HT-29 (cell line): ENCODE measurements around the gene DYSF. TPM values are rescaled to one million over a fixed set of nuclear protein-coding genes. Genes with fewer than 3 reads are reported as not detected.

Experiments
- DNase-seq: peaks from one replicate; pipeline ENCODE4 v3.0.0-alpha.2; 2015; ENCODE audit warnings: low spot score
- total RNA-seq: library from RNA; depleted of rRNA; stranded (reverse); fragments of >200 nt; shearing (Covaris generic); gene quantifications from 2 replicates; pipeline ENCODE4 v1.2.3, GENCODE V29; 2014

Gene DYSF
- total RNA-seq, 1 experiment from 2014 or later: not detected

- no peak for DNase-seq
These were observed 49.8 kb downstream of the DYSF start for GRCh38 chr2:71502941-71503738.

GRCh38 chr2:71503837-71504236, 50.5 kb downstream of the DYSF start:
- no peak for DNase-seq

- no peak for DNase-seq
These were observed 51.2 kb downstream of the DYSF start for GRCh38 chr2:71504611-71505010.

- no peak for DNase-seq
These were observed 51.9 kb downstream of the DYSF start for GRCh38 chr2:71505086-71505769.

GRCh38 chr2:71505770-71506140, 52.4 kb downstream of the DYSF start:
- DNase-seq: no peak

GRCh38 chr2:71506222-71507153, 53.1 kb downstream of the DYSF start:
- DNase-seq: no peak

GRCh38 chr2:71507476-71507875, 54.1 kb downstream of the DYSF start:
- DNase-seq: no peak

- DNase-seq: peak; percentile 71
These were observed 56.9 kb downstream of the DYSF start for GRCh38 chr2:71510196-71510807.

GRCh38 chr2:71510938-71511337, 57.6 kb downstream of the DYSF start:
- no peak for DNase-seq

- no peak for DNase-seq
These were observed 58.4 kb downstream of the DYSF start for GRCh38 chr2:71511776-71512175.

GRCh38 chr2:71512386-71512785, 59.0 kb downstream of the DYSF start:
- no peak for DNase-seq

- no peak for DNase-seq
These were observed 59.7 kb downstream of the DYSF start for GRCh38 chr2:71513096-71513495.

- no peak for DNase-seq
These were observed 60.4 kb downstream of the DYSF start for GRCh38 chr2:71513721-71514120.

GRCh38 chr2:71516253-71516888, 63.0 kb downstream of the DYSF start:
- no peak for DNase-seq

GRCh38 chr2:71517851-71518250, 64.5 kb downstream of the DYSF start:
- no peak for DNase-seq

- DNase-seq: no peak
These were observed 68.1 kb downstream of the DYSF start for GRCh38 chr2:71521436-71521950.

GRCh38 chr2:71524476-71524875, 71.1 kb downstream of the DYSF start:
- no peak for DNase-seq

GRCh38 chr2:71526141-71526540, 72.8 kb downstream of the DYSF start:
- no peak for DNase-seq

GRCh38 chr2:71526975-71527374, 73.6 kb downstream of the DYSF start:
- DNase-seq: no peak

- no peak for DNase-seq
These were observed 74.8 kb downstream of the DYSF start for GRCh38 chr2:71528131-71528591.

GRCh38 chr2:71528749-71529148, 75.4 kb downstream of the DYSF start:
- no peak for DNase-seq
